OCI-LY3 (cell line): ENCODE results near the gene ATP1A1.

Source experiments
- H2AFZ ChIP-seq: fragments of 200-600, 300-600 bp; shearing (Covaris generic); 2 replicates; pipeline ENCODE4 v1.6.0; 2014; ENCODE audit warnings: antibody characterized with exemption, low read depth, low read length
- H3K27ac ChIP-seq: fragments of 200-600, 300-600 bp; sonication (generic); 2 replicates; pipeline ENCODE4 v1.5.1; 2014; ENCODE audit warnings: mild to moderate bottlenecking, low read length, moderate library complexity, mixed read lengths
- H3K27me3 ChIP-seq: fragments of 200-600, 300-600 bp; sonication (generic); 2 replicates; pipeline ENCODE4 v1.6.1; 2014; ENCODE audit warnings: low read depth, low read length, mixed read lengths
- H3K36me3 ChIP-seq: fragments of 200-600, 300-600 bp; sonication (generic); replicated peaks from 2 replicates; pipeline ENCODE3; 2014; ENCODE audit warnings: low read depth, low read length, mixed read lengths
- H3K4me1 ChIP-seq: fragments of 300-600, 200-600 bp; sonication (generic); 2 replicates; pipeline ENCODE4 v1.6.1; 2014; ENCODE audit warnings: low read length, mixed read lengths
- H3K4me2 ChIP-seq: fragments of 200-600, 300-600 bp; sonication (generic); 2 replicates; pipeline ENCODE4 v1.6.1; 2014; ENCODE audit warnings: low read length, mixed read lengths
- H3K4me3 ChIP-seq: fragments of 300-600, 200-600 bp; sonication (generic); 2 replicates; pipeline ENCODE4 v1.5.1; 2014; ENCODE audit warnings: antibody characterized with exemption, mild to moderate bottlenecking, low read length, moderate library complexity
- H3K79me2 ChIP-seq: fragments of 300-600, 200-600 bp; shearing (Covaris generic); 2 replicates; pipeline ENCODE4 v1.6.1; 2014; ENCODE audit warnings: mild to moderate bottlenecking, low read length, mixed read lengths
- H3K9ac ChIP-seq: fragments of 300-600, 200-600 bp; shearing (Covaris generic); 2 replicates; pipeline ENCODE4 v1.6.0; 2014; ENCODE audit warnings: mild to moderate bottlenecking, low read length, moderate library complexity
- H3K9me3 ChIP-seq: fragments of 200-600, 300-600 bp; shearing (Covaris generic); 2 replicates; pipeline ENCODE4 v1.6.1; 2014; ENCODE audit warnings: low read length, mixed read lengths; ENCODE audit not compliant: insufficient read depth
- H4K20me1 ChIP-seq: fragments of 200-600, 300-600 bp; sonication (generic); 2 replicates; pipeline ENCODE4 v1.6.1; 2016; ENCODE audit warnings: low read length, mixed read lengths; ENCODE audit not compliant: insufficient read depth
- CTCF ChIP-seq: fragments of 200-600, 300-600 bp; sonication (generic); IDR thresholded peaks from 2 replicates; pipeline ENCODE4 v1.5.1; 2014; ENCODE audit warnings: antibody characterized with exemption, low read length, low read depth
- EZH2phosphoT487 ChIP-seq: fragments of 200-600 bp; shearing (Covaris generic); IDR thresholded peaks from 2 replicates; pipeline ENCODE4 v1.6.1; 2018; ENCODE audit warnings: antibody characterized with exemption, mixed run types, low read depth

ATP1A1 gene

GRCh38 chr1:116451702-116452101 lies 78.7 kb downstream of the ATP1A1 start:
- Histone ChIP-seq H2AFZ (no peak overlapping the region), H3K79me2 (no peaks in the 10 kb centered on the region), H3K36me3 (no peaks in the 10 kb centered on the region), H3K9me3 (no peaks in the 10 kb centered on the region), H3K4me3 (no peak overlapping the region), H3K27ac (no peak overlapping the region), H3K27me3 (no peaks in the 10 kb centered on the region), H3K9ac (no peak overlapping the region), H3K4me1 (no peaks in the 10 kb centered on the region), H3K4me2 (no peak overlapping the region), H4K20me1 (no peaks in the 10 kb centered on the region)
- TF ChIP-seq CTCF, result no peak
- no peak for TF ChIP-seq EZH2phosphoT487

- H3K4me2 ChIP-seq, result no peak overlapping the region
- no peaks in the 10 kb centered on the region for H4K20me1 ChIP-seq
- no peak overlapping the region for H3K27ac ChIP-seq
- TF ChIP-seq EZH2phosphoT487 (no peak), CTCF (no peak)
- H3K36me3 ChIP-seq, result no peaks in the 10 kb centered on the region
- no peaks in the 10 kb centered on the region for H3K27me3 ChIP-seq
- no peaks in the 10 kb centered on the region for H3K4me1 ChIP-seq
- H3K9ac ChIP-seq, result no peak overlapping the region
- no peaks in the 10 kb centered on the region for H3K79me2 ChIP-seq
- no peaks in the 10 kb centered on the region for H3K9me3 ChIP-seq
- H3K4me3 ChIP-seq, result no peak overlapping the region
- no peak overlapping the region for H2AFZ ChIP-seq
Measured at GRCh38 chr1:116453481-116453880, 80.4 kb downstream of the ATP1A1 start.

DNA sequence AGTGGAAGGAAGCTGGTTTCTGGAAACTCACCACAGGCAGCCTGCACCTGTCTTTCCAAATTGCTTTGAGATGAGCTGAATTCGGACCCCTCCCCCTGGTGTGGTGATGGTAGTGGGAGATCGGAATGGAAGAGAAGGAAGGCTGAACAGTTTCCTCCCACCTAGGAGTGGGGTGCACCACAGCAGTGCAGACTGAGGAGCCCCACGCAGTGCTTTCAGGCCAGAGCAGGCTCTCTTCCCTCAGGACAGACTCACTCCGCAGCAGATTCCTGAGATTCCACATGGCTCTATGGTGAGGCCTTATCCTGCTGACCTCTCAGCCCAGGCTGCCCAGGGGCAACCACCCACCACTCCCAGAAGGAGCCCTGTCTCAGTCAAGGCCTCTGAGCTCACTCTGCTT lies 80.9 kb downstream of the ATP1A1 start:
- no peaks in the 10 kb centered on the region for H3K79me2 ChIP-seq
- H3K9ac ChIP-seq, result no peak overlapping the region
- H3K36me3 ChIP-seq, result no peaks in the 10 kb centered on the region
- no peak overlapping the region for H2AFZ ChIP-seq
- H3K27ac ChIP-seq, result no peak overlapping the region
- H4K20me1 ChIP-seq, result no peaks in the 10 kb centered on the region
- no peaks in the 10 kb centered on the region for H3K27me3 ChIP-seq
- TF ChIP-seq CTCF (no peak), EZH2phosphoT487 (no peak)
- H3K9me3 ChIP-seq, result no peaks in the 10 kb centered on the region
- H3K4me1 ChIP-seq, result no peaks in the 10 kb centered on the region
- no peak overlapping the region for H3K4me3 ChIP-seq
- H3K4me2 ChIP-seq, result no peak overlapping the region
